Dedifferentiated amniotic fluid mesenchymal stem cell (primary cell): ENCODE measurements around the gene RNF149.
A peak's percentile ranks its signal among the peaks of the same experiment; 100 is the strongest.
"Not testable (repeated sequence)": the region's sequence is repeated elsewhere in the genome, so short reads cannot be mapped to it uniquely, and the experiment has no call there.

Source experiments
- DNase-seq: peaks from one replicate; pipeline ENCODE4 v3.0.0-alpha.2; 2016; ENCODE audit errors: extremely low spot score

RNF149 gene

DNA sequence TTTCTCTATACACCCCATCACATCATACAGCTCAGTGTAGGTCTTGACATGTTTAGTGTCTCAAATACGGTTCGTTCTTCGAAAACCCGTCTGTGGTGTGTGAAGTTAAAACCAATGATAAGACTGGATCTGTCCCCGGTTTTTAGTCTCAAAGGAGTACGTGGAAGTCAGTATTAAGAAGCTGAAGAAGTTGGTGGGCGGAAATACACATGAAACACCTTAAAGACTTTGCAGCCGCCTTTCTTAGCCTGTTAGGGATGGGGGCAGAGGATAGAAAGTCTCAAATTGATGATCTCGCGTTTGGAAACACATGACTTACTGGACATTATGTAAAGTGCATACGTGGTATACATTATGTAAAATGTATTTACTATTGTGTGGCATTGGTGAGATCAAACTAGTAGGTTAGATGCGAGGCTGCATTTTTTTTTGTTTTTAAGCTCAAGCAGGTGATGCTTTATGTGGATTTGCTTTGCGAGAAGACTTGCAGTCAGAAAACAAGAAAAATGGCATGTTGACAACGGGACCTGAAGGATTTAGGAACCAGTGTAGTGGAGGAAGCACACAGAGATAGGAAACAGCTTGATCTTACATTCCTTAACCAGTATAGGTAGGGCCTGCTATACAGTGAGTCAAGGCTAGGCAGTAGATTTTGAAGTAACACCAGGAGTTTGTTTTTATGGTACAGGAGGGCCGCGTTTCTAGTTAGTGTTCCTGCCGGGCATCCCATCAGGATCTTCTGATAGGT lies 54.6 kb downstream of the RNF149 start:
- peak; percentile 15 for DNase-seq

DNA sequence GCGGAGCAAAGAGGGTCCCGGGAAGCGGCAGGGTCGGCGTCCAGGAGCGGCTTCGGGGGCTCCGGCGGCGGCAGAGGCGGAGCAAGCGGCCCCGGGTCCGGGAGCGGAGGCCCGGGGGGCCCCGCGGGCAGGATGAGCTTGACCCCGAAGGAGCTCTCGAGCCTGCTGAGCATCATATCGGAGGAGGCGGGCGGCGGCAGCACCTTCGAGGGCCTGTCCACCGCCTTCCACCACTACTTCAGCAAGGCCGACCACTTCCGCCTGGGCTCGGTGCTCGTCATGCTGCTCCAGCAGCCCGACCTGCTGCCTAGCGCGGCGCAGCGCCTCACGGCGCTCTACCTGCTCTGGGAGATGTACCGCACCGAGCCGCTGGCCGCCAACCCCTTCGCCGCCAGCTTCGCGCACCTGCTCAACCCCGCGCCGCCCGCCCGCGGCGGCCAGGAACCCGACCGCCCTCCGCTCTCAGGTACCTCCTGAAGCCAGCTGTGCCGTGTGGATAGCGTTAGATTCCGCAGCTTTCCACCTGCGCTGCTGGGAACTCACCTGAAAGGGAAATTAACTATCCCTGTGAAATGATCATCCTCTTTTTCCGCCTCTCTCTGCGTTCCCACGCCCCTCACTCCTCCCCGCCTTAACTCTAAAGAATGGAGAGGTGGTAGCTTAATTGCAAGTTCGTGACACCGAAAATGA lies 55.3 kb downstream of the RNF149 start:
- DNase-seq, result no peak

DNA sequence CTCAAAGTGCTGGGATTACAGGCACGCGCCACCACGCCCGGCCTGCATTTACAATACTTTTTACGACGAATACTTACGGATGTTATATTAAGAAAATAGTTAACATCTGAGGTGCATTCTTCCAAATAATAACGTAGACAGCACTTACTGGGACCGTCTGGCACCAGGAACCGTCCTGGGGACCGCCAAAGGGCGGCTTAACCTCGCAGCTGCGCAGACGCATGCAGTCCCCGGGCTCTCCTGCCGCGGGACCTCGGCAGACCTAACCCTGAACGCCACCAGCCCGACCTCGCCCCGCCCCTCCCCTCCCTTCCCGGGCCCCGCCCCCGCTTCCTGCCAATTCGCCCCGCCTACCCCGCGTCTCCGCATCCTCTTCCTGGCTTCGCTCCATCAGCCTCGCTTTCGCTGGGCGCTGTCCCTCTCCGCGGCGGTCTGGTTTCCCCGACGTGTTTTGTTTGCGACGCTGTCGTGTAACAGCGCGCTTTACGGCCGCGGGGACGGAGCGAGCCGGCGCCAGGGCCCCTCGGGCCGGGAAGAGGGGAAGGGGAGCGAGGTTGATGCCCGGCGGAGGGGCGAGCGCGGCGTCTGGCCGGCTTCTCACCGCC lies 56.0 kb downstream of the RNF149 start, which contains the start of gene CNOT11:
Gene CNOT11, plus strand, starts transcription at position 479 of the 605 bp plus-strand sequence. Its CDS starts 79 bp downstream, at position 558.
- peak; percentile 98 for DNase-seq

DNA sequence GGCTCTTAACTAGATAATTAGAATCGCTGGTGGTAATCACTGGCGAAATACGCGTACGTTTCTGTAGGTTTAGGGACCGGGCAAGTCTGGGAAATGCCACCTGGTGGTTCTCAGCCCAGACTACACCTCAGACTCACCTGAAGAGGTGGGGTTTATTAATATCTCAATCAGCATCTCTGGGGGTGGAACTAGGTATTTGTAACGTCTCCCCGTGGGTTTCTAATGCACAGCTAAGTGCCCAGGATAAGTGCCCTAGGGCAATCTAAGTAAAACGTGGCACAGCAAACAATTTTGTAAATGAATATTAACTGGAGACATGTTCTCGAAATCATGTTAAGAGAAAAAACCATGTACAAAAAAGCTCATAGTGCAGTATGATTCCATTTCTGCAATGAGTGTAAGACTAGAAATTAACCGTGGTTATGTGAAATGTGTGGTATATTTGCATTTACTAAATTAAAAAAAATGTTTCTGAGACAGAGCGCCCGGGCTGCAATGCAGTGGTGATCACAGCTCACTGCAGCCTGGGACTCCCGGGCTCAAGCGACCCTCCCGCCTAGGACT lies 56.6 kb downstream of the RNF149 start:
- DNase-seq, result no peak

DNA sequence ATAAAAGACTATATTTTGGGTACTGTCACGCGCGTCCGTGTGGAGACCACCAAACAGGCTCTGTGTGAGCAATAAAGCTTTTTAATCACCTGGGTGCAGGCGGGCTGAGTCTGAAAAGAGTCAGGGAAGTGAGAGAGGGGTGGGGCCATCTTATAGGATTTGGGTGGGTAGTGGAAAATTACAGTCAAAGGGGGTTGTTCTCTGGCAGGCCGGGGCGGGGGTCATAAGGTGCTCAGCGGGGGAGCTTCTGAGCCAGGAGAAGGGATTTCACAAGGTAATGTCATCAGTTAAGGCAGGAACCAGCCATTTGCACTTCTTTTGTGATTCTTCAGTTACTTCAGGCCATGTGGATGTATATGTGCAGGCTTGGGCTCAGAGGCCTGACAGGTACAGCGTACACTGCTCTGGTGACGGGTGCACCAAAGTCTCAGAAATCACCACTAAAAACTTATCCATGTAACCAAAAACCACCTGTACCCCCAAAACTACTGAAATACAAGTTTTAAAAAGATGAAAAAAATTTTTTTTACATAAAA lies 57.2 kb downstream of the RNF149 start:
- not testable (repeated sequence) for DNase-seq

DNA sequence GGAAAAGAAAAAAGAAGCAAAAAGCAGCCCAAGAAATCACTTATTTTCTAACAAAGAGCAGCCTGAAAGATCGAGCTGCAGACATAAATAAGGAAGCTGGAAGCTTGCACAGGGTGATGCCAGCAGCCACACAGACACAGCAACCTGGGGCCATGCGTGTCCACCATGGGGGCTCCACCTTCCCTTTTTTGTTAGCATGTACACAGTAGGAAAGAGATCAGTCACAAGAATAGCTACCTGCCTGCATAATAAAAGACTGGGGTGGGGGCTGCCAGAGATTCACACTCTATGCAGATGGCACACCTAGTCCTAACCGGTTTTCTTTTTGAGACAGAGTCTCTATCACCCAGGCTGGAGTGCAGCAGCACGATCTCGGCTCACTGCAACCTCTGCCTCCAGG lies 58.7 kb downstream of the RNF149 start:
- DNase-seq, result no peak

DNA sequence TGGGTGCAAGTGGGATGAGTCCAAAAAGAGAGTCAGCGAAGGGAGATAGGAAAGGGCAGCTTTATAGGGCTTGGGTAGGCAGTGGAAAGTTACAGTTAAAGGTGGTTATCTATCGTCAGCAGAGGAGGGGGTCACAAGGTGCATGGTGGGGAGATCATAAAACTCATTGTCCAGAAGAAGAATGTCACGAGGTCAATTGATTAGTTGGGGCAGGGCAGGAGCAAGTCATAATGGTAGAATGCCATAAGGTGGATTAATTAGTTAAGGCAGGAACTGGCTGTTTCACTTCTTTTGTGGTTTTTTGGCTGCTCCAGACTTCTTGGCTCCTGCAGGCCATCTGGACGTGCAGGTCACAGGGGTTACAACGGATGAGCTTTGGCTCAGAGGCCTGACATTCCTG lies 59.7 kb downstream of the RNF149 start:
- DNase-seq, result not testable (repeated sequence)

DNA sequence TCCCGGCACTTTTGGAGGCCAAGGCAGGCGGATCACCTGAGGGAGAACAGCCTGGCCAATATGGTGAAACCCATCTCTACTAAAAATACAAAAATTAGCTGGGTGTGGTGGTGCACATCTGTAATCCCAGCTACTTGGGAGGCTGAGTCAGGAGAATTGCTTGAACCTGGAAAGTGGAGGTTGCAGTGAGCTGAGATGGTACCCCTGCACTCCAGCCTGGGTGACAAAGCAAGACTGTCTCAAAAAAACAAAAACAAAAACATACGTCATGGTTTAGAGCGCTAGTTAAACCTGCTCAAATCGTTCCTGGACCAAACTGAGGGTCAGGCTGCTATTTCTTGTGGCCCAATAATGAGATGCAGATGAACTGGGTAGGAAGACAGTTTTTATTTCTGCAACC lies 63.0 kb downstream of the RNF149 start:
- DNase-seq, result not testable (repeated sequence)

DNA sequence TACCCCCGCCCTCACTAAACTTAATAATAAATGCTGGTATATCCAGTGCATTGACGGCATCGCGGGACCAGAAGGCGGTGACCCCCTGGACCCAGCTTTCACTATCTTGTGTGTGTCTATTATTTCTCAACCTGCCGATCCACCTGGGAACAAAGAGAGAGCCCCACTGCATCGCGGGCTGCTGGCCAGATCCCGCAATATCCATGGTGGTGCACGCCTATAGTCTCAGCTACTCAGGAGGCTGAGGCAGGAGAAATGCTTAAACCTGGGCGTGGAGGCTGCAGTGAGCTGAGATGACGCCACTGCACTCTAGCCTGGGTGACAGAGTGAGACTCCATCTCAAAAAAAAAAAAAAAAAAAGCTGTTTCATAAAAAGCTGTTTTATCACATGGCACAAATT lies 63.6 kb downstream of the RNF149 start:
- not testable (repeated sequence) for DNase-seq

DNA sequence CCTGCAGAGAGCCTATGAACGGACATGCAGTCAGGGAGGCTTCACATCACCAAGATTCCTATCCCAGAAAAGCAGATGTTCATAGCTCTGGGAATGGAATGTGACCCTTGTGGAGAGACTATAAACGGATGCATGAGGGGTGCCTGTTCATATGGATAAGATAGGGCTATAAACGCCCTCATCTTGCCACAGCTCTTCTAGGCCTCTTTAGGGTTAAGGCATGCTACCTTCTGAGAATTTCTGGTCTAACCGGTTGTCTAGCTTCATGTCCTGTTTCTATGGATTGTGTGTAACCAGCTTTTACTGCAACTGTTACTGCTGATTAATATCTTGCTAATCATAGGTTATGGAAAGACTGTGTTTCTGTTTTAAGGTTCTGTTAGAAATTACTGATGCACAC lies 64.1 kb downstream of the RNF149 start:
- DNase-seq, result not testable (repeated sequence)

DNA sequence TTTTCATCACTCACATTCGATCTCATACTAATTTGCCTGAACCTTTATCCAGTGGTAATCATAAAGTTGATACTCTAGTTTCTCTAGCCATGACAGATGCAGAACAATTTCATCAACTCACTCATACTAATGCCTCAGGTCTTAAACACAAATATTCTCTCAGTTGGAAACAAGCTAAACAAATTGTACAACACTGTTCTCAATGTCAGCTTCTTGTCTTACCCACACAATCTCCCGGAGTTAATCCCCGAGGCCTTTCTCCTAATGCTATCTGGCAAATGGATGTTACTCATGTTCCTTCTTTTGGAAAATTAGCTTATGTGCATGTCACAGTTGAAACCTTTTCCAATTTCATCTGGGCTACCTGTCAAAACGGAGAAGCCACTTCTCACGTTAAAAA lies 67.3 kb downstream of the RNF149 start:
- no peak for DNase-seq

DNA sequence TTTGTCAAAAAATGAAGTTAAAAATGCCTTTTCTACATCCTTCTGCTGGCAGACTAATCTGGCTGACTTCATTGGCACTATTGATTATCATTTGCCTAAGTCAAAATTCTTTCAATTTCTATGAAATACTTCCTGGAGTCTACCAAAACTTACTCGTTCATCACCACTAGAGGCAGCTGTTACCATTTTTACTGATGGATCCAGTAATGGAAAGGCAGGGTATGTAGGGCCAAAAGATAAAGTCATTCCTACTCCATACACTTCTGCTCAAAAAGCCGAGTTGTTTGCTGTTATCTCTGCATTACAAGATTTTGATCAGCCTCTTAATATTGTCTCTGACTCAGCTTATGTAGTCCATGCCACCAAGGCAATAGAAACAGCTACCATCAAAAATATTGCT lies 67.8 kb downstream of the RNF149 start:
- not testable (repeated sequence) for DNase-seq

DNA sequence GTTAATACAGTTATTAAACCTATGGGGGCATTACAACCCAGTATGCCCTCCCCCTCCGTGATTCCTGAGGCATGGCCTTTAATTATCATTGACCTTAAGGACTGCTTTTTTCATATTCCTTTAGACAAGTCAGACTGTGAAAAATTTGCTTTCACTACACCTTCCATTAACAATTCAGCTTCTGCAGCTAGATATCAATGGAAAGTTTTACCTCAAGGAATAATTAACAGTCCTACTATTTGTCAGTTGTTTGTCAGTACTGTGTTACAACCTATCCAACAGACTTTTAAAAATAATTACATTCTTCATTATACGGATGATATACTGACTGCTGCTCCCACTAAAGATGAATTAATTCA lies 68.8 kb downstream of the RNF149 start:
- DNase-seq, result not testable (repeated sequence)

DNA sequence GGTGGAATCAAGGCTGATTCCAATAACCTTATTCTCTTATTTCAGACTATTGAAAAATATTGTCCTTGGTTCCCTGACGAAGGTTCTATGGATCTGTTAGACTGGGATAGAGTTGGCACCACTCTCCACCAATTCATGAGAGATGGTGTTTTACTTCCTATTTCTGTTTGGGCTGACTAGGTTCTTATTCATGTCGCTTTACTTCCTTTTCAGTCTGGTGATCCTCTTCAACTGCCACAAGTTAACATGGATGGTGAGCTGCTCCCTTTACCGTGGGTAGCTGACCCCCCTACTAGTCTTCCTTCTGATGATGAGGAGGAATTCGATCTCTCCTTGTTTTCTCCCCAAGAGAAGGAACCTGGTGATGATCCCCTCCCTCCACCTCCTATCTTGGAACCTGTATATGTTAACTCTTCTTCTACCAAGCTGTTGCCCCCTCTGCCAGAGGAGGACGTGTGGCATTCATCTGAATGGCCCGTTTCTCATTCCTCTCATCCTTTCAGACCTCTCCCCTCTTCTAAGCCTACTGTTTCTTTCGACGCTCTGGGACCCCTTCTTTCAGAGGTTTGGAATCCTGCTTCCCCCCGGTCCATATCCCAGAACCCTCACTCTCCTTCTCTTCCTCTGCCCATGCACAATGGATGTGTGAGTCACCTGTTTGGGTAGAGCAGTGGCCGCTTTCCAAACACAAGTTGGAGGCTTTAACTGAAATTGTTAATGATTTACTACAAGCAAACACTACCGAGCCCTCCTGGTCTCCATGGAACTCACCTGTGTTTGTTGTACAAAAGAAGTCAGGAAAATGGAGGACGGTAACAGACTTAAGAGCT lies 69.4 kb downstream of the RNF149 start:
- no peak for DNase-seq

DNA sequence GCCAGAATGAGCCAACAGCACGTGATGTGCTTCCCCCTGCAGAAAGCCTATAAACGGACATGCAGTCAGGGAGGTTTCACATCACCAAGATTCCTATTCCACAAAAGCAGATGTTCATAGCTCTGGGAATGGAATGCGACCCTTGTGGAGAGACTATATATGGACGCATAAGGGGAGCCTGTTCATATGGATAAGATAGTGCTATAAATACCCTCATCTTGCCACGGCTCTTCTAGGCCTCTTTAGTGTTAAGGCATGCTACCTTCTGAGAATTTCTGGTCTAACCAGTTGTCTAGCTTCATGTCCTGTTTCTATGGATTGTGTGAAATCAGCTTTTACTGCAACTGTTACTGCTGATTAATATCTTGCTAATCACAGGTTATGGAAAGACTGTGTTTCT lies 70.6 kb downstream of the RNF149 start:
- not testable (repeated sequence) for DNase-seq

DNA sequence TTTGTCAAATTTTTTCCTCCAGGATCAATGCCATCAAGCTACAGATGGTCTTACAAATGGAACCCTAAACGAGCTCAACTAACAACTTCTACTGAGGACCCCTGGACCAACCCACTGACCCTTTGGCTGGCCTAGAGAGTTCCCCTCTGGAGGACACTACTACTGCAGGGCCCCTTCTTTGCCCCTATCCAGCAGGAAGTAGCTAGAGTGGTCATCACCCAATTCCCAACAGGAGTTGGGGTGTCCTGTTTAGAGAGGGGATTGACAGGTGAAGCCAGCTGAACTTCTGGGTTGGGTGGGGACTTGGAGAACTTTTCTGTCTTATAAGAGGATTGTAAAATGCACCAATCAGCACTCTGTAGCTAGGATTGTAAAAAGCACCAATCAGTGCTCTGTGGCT lies 72.5 kb downstream of the RNF149 start:
- DNase-seq, result not testable (repeated sequence)

DNA sequence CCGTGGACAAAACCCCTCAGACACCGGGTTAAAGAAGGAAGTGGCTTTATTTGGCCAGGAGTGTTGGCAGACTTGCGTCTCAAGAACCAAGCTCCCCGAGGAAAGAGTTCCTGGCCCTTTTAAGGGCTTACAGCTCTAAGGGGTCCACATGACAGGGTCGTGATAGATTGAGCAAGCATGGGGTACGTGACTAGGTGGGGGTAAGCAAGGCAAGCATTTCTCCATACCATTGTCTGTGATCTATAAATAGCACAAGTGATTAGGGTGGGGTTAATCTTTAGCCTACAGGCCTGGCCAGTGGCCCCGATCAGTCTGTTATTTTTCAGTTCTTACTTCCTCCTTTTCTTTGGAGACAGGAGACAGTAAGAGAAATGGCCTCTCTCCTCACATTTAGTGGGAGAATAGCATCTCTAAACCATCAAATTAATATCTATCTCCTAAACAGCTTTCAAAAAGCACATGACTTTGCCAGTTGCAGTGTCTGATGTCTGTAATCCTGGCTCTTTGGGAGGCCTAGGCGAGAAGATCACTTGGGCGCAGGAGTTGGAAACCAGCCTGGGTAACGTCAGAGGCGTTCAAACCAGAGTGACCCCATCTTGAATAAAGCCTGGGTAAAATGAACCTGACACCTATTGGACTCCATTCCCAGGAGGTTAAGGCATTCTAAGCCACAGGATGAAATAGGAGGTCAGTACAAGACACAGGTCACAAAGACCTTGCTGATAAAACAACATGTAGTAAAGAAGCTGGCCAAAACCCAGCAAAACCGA lies 74.1 kb downstream of the RNF149 start:
- no peak for DNase-seq

DNA sequence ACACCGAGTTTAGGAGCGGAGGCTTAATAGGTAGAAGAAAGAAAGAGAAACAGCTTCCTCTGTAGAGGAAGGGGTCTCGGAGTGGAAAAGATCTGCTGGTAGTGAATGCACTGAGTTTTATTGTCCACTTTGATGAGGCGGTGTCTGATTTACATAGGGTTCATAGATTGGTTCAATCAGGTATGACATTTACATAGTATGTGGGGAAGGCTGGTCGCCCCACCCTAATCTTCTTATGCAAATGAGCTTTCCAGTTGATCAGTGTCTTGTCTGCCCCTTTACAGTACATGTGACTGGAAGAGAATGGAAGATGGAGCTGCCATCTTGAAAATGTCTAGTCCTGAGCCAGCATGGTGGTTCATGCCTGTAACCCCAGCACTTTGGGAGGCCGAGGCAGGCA lies 75.7 kb downstream of the RNF149 start:
- DNase-seq, result no peak

DNA sequence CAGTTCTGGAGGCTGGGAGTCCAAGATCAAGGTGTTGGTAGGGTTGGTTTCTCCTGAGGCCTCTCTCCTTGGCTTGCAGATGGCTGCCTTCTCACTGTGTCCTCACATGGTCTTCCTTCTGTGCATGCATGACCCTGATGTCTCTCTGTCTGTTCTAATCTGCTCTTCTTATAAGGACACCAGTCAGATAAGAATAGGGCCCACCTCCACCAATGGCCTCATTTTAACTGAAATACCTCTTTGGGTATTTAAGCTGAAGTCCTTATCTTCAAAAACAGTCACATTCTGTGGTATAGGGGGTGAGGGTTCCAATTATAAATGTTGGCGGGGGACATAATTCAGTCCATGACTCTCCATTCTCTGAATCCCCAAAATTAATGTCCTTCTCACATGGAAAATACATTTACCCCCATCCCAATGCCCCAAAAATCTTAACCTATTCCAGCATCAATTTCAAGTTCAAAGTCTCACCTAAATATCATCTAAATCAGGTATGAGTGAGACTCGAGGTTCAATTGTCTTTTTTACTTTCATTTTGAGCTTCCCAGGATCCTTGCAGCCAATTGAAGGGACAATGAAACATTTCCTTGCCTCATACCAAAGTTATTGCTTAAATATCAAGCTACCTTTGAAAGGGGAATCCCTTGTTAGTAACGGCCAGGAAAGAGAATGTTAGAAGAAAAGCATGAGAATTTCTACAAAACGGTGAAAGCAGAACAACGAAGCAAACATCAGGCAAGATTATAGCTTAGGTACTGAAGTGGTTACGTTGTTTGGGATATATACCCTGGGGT lies 76.4 kb downstream of the RNF149 start:
- no peak for DNase-seq

DNA sequence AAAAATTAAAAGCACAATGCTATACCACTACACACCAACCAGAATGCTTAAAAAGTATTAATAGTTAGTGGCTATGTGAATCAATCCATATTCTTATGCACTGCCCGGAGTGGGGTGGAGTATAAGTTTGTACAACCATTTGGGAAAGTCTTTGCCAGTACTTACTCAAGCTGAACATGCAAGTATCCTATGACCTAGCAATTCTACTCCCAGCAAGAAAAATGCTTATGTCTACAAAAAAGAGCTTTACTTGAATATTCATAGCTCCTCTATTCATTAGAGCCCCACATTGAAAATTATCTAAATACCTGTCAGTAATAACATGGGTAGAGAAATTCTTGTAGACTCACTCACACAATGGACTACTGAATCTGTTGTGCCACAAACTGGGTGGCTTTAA lies 77.3 kb downstream of the RNF149 start:
- DNase-seq, result no peak
